Ascending aorta (tissue), 2 donors: Measurements from ENCODE around the gene NUFIP1. TPM values are rescaled to one million over a fixed set of nuclear protein-coding genes. Genes with fewer than 3 reads are reported as not detected.

Experiments
- DNase-seq, 2 donors: peaks; one replicate each; pipeline ENCODE4 v3.0.0-alpha.2; 2019; ENCODE audit warnings: low spot score in 2 of 2
- H3K27ac ChIP-seq, 2 donors: fragments of 200-600 bp; sonication (generic); one replicate each; pipeline ENCODE4 v1.5.1; 2016 to 2017; ENCODE audit warnings: mild to moderate bottlenecking in 1 of 2
- H3K27me3 ChIP-seq: fragments of 200-600 bp; sonication (generic); one replicate; pipeline ENCODE4 v1.5.1; 2017
- H3K36me3 ChIP-seq, 2 donors: fragments of 200-600 bp; sonication (generic); one replicate each; pipeline ENCODE4 v1.5.1; 2016
- H3K4me1 ChIP-seq, 2 donors: fragments of 200-600 bp; sonication (generic); one replicate each; pipeline ENCODE4 v1.5.1; 2016 to 2017; ENCODE audit warnings: mild to moderate bottlenecking in 1 of 2
- H3K4me3 ChIP-seq, 2 donors: fragments of 200-600 bp; sonication (generic); one replicate each; pipeline ENCODE4 v1.5.1; 2016 to 2017; ENCODE audit warnings: mild to moderate bottlenecking in 1 of 2
- H3K9me3 ChIP-seq, 2 donors: fragments of 200-600 bp; sonication (generic); one replicate each; pipeline ENCODE4 v1.5.1; 2016
- intact Hi-C: fragments of 100-400 bp; cut with DNase I; formaldehyde crosslinking; loops from one replicate; pipeline ENCODE4 v1.15.1; 2023
- total RNA-seq: library from RNA; depleted of rRNA; stranded (reverse); fragments of >200 nt; gene quantifications from one replicate; pipeline ENCODE4 v1.1.0, GENCODE V29; 2016
- TF ChIP-seq, protein P1 (sequence below), 3 experiments: fragments of 200-600 bp in 2 of 3; fragments of 450-650 bp in 1 of 3; sonication (generic) in 2 of 3; IDR thresholded peaks; one replicate each; pipeline ENCODE4 v1.5.1; 2016 to 2019; ENCODE audit warnings: antibody characterized with exemption in 3 of 3, mild to moderate bottlenecking in 1 of 3, moderate library complexity in 1 of 3

Gene NUFIP1
- total RNA-seq, 1 donor from 2014 or later, result 3.1 TPM

DNA sequence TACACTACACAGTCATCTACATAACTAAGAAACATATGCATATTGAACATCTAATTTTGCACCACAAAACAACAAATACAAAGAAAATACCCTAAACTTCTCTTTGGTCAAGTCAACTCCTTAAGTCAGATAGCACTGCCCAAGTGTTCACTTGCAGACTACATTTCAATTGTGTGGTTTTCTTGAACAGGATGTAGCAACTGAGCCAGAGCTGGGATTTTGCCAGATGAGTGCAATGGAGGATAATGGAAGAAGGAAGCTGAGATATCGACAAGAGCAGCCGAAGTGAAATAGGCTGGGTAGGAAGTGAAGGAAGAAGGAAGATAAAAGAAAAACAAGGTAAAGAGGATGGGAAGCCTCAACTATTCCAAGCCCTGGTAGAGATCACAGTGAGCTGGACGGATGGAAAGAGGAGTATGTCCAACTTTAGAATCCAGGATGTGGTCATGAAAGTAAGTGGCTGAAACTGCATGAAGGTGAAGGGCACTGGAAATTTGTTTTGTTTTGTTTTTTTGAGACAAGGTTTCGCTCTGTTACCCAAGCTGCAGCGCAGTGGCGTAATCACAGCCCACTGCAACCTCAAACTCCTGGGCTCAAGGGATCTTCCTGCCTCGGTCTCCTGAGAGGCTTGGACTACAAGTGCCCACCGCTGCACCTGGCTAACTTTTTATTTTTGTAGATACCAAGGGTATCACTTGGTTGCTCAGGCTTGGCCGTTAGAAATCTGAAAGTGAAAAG, 15.0 kb downstream of the NUFIP1 start:
- no peak for DNase-seq
- no peak overlapping the region for H3K4me3 ChIP-seq
- no peak overlapping the region for H3K27ac ChIP-seq
- no peaks in the 10 kb centered on the region for H3K27me3 ChIP-seq
- peaks cover 10 to 24% of the 10 kb centered on the region in 2 donors for H3K36me3 ChIP-seq
- no peaks in the 10 kb centered on the region for H3K9me3 ChIP-seq
- TF ChIP-seq, protein P1, sequence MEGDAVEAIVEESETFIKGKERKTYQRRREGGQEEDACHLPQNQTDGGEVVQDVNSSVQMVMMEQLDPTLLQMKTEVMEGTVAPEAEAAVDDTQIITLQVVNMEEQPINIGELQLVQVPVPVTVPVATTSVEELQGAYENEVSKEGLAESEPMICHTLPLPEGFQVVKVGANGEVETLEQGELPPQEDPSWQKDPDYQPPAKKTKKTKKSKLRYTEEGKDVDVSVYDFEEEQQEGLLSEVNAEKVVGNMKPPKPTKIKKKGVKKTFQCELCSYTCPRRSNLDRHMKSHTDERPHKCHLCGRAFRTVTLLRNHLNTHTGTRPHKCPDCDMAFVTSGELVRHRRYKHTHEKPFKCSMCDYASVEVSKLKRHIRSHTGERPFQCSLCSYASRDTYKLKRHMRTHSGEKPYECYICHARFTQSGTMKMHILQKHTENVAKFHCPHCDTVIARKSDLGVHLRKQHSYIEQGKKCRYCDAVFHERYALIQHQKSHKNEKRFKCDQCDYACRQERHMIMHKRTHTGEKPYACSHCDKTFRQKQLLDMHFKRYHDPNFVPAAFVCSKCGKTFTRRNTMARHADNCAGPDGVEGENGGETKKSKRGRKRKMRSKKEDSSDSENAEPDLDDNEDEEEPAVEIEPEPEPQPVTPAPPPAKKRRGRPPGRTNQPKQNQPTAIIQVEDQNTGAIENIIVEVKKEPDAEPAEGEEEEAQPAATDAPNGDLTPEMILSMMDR (IDR thresholded peaks at IDR 0.05), result no peak
- intact Hi-C loops, result loop anchor here (5.0 kb wide), 1 partner anchor 1067 kb away; no protein-coding TSS in a partner anchor
- H3K4me1 ChIP-seq, result no peaks in the 10 kb centered on the region

DNA sequence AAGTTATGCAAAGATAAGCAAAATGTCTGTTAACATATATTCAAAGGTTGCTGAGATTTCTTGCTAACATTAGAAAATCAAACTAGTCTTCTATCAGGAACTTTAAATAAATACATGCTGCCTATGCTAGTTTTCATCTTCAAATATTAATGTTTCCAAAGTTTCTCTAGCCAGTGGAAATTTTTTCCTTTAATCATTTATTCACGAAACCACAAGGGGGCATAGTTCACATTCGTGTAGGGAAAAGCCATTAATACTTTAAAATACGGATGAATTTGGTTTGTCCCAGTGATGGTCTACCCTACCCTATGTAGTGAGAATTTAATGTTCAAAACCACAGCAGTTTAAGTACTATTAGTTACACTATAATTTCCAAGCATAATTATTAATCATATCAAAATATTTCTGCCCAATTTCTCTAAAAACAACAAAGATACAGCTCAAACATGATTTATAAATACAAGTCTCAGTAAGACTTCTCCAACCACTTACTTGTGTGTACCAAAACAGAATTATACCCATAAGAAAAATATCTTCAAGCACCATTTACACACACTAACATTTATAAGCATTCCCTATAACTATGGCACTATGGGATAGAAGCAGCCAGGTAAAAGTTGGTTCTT, 16.2 kb downstream of the NUFIP1 start:
- Histone ChIP-seq H3K9me3 (no peaks in the 10 kb centered on the region), H3K4me1 (peaks cover 0 to 5% of the 10 kb centered on the region in 2 donors), H3K4me3 (no peak overlapping the region), H3K27me3 (no peaks in the 10 kb centered on the region), H3K27ac (no peak overlapping the region), H3K36me3 (peaks cover 0 to 13% of the 10 kb centered on the region in 2 donors)
- TF ChIP-seq, protein P1 (IDR thresholded peaks at IDR 0.05), result peak; percentile 35 to 69 (median 43)
- no peak for DNase-seq
- intact Hi-C loops, result loop anchor here (5.0 kb wide), 1 partner anchor 1066 kb away; no protein-coding TSS in a partner anchor

DNA sequence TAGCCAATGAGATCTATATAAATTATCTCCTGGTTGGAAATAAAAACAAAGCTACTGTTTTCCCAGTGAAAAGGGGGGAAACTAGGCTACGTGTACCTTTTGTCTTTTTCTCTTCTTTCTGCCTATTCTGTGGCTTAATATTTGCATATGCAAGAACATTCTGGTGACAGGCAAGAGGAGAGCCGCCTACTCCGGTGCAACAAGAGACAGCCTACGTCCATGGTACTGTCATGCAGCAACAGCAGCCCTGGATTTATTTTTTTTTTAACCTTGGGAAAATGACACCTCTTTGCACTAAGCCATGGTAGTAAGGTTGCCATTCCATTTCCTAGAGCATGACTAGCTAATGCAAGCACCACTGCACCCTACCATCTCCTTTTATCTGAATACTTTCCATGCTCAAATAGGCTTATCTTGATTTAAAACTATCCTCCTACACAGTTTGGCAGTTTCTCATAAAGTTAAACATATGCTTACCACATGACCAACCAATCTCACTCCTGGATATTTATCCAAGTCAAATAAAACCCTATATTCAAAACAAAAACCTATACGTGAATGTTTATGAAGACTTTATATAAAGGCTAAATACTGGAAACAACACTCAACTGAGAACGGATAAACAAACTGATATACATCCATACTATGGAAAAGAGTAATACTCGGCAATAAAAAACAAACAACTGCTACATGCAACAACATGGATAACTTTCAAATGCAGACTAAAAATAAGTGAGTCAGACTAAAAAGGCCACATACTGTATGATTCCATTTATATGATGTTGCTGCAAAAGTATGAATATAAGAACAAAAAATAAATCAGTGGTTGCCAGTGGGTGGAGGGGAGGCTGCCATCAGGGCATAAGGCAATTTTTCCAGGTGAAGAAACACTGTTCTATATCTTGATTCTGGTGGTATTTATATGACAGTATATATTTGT, 17.3 kb downstream of the NUFIP1 start:
- no peaks in the 10 kb centered on the region for H3K27me3 ChIP-seq
- intact Hi-C loops, result loop anchor here (2.0 to 5.0 kb wide), 2 partner anchors 487 to 1065 kb away; no protein-coding TSS in a partner anchor
- no peak overlapping the region for H3K4me3 ChIP-seq
- H3K36me3 ChIP-seq, result peaks cover 0 to 3% of the 10 kb centered on the region in 2 donors
- H3K4me1 ChIP-seq, result peaks cover 0 to 12% of the 10 kb centered on the region in 2 donors
- no peaks in the 10 kb centered on the region for H3K9me3 ChIP-seq
- TF ChIP-seq, protein P1 (IDR thresholded peaks at IDR 0.05), result no peak
- no peak overlapping the region for H3K27ac ChIP-seq
- DNase-seq, result no peak

DNA sequence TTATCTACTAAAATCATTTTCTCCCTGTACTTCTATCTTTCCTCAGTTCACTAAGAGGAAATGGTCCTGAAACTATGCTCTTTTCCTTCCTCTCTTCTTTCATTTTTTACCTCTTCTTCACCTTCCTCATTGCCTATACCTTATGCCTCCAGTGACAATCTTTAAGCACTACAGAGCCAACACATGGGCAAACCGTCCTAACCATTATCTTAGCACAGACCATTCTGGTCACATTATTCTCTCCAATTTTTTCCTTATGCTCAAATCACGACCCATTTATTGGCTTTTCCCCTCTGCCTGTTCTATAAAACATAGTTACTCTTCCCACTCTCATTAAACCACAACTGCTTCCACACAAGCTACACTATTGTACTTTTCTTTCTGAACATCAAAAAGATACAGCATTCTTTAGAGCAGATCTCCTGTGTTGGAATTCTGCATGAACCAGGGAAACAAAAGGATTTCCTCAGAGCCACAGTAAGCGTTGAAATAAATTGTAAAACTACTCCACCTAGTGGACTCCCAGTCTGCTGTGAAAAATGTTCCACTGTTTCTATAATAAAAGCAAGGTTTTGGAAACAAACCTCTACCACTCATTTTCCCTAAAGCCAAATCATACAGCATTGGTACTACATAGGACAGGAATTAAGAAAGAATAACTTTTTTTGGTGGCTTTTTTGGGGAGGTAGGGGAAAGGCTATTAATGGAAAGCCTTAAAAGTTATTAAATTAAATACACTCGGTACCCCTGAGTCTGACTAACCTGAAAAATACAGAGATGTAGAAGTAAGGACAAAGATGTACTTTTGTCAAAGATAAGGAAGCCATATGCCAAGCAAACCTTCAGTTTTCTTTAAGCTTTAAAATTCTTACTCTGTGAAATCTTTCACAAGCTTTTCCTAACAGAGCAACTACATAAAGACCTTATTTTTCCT, 19.5 kb downstream of the NUFIP1 start:
- Histone ChIP-seq H3K4me3 (peak overlapping the region in 1 of 2 donors; percentile 8), H3K27me3 (no peaks in the 10 kb centered on the region), H3K36me3 (peaks cover 6 to 12% of the 10 kb centered on the region in 2 donors), H3K9me3 (no peaks in the 10 kb centered on the region), H3K4me1 (peaks cover 0 to 12% of the 10 kb centered on the region in 2 donors), H3K27ac (peak overlapping the region; percentile 35 to 62)
- TF ChIP-seq, protein P1 (IDR thresholded peaks at IDR 0.05), result peak; percentile 79 to 83 (median 79)
- intact Hi-C loops, result loop anchor here (1.0 to 10.0 kb wide), 6 partner anchors 38 to 1063 kb away; partner anchors contain the start of gene TSC22D1
- no peak for DNase-seq
